HFFc6 (cell line): ENCODE results near the gene KRTAP5-4. TPM values are rescaled to one million over a fixed set of nuclear protein-coding genes. Genes with fewer than 3 reads are reported as not detected.
"Not testable (repeated sequence)": the region's sequence is repeated elsewhere in the genome, so short reads cannot be mapped to it uniquely, and the experiment has no call there.

Experiments
- DNase-seq: peaks from one replicate; pipeline ENCODE4 v3.0.0-alpha.2; 2018
- H3K27ac Mint-ChIP-seq: 2 replicates; pipeline ENCODE4 v1.8.0; 2020; ENCODE audit warnings: mild to moderate bottlenecking, mixed read lengths
- H3K27me3 Mint-ChIP-seq: 2 replicates; pipeline ENCODE4 v1.8.0; 2021; ENCODE audit warnings: mild to moderate bottlenecking, moderate library complexity, mixed read lengths; ENCODE audit not compliant: insufficient read depth
- H3K36me3 Mint-ChIP-seq: 2 replicates; pipeline ENCODE4 v1.8.0; 2021; ENCODE audit warnings: low read depth, mixed read lengths
- H3K4me1 Mint-ChIP-seq: 2 replicates; pipeline ENCODE4 v1.8.0; 2020; ENCODE audit warnings: low read depth, mixed read lengths
- H3K4me3 Mint-ChIP-seq: 2 replicates; pipeline ENCODE4 v1.8.0; 2020; ENCODE audit warnings: mild to moderate bottlenecking, moderate library complexity, mixed read lengths
- H3K9me3 Mint-ChIP-seq: 2 replicates; pipeline ENCODE4 v1.8.0; 2020; ENCODE audit warnings: mild to moderate bottlenecking, mixed read lengths
- total RNA-seq, 6 experiments: library from RNA; stranded (reverse); fragmentation: NEBNext Ultra II Directional; extraction: Animal tissue kit (Norgen Biotek cat#: 25700); gene quantifications; 2 replicates in 1 of 6; 3 replicates in 5 of 6; pipeline ENCODE4 v1.2.3, GENCODE V29; 2021
- TF ChIP-seq, protein P1 (sequence below): fragments of 200-600 bp; sonication (generic); IDR thresholded peaks from 2 replicates; pipeline ENCODE4 v1.5.0; 2021; ENCODE audit warnings: antibody characterized with exemption, mild to moderate bottlenecking

The KRTAP5-4 gene
- total RNA-seq, 6 experiments from 2014 or later = not detected

DNA sequence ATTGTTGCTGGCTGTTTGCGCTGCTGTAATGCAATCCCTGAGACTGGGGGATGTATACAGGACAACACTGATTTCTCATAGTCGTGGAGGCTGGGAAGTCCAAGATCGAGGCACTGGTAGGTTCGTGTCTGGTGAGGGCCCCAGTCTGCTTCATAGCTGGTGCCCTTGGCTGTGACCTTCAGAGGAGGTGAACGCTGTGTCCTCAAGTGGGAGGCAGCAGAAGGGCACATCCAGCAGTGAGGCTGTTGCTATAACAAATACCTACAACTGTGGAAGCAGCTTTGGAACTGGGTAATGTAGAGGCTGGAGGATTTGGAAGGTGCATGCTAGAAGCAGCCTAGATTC is 29.0 kb upstream of the KRTAP5-4 start:
- no peak overlapping the region for H3K27ac Mint-ChIP-seq
- TF ChIP-seq, protein P1, sequence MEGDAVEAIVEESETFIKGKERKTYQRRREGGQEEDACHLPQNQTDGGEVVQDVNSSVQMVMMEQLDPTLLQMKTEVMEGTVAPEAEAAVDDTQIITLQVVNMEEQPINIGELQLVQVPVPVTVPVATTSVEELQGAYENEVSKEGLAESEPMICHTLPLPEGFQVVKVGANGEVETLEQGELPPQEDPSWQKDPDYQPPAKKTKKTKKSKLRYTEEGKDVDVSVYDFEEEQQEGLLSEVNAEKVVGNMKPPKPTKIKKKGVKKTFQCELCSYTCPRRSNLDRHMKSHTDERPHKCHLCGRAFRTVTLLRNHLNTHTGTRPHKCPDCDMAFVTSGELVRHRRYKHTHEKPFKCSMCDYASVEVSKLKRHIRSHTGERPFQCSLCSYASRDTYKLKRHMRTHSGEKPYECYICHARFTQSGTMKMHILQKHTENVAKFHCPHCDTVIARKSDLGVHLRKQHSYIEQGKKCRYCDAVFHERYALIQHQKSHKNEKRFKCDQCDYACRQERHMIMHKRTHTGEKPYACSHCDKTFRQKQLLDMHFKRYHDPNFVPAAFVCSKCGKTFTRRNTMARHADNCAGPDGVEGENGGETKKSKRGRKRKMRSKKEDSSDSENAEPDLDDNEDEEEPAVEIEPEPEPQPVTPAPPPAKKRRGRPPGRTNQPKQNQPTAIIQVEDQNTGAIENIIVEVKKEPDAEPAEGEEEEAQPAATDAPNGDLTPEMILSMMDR = no peak
- no peaks in the 10 kb centered on the region for H3K4me1 Mint-ChIP-seq
- H3K4me3 Mint-ChIP-seq = no peak overlapping the region
- H3K9me3 Mint-ChIP-seq = no peaks in the 10 kb centered on the region
- no peaks in the 10 kb centered on the region for H3K36me3 Mint-ChIP-seq
- peaks cover 40% of the 10 kb centered on the region for H3K27me3 Mint-ChIP-seq
- no peak for DNase-seq

DNA sequence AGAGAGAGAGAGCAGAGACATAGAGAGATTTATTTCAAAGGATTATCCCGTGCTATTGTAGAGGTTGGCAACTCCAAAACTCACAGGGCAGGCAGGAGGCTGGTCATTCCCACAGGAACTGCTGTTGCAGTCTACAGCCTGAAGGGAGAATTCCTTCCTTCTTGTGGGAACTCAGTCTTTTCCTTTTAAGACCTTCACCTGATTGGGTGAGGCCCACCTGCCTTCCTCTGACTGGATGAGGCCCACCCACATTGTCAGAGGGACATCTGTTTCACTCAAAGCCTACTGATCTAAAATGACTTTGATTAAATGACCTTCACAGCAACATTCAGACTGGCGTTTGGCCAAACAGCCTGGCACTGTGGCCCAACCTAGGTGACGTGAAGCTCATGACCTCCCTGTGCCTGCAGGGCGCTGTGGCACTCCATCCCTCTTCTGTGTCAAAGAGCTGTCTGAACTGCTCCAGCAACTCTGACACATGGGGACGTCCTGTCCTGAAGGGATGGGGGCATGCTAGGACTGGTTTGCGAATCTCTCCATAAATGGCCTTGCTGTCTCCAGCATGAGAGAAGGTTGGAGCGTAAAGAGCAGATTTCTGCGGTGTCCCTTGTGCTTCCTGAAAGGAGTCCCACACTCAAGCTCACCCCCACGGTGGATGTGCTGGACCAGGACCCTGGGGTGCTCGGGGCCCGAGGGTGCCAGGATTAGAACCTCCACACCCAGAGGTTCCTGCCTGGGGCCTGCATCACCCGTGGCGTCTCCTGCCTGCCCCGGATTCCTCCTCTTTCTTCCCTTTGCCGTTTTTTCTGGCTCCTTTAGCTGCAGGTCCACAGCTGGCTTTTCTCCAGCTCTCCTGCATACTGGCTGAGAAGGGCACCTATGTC is 28.3 kb upstream of the KRTAP5-4 start:
- no peaks in the 10 kb centered on the region for H3K4me1 Mint-ChIP-seq
- H3K36me3 Mint-ChIP-seq = no peaks in the 10 kb centered on the region
- no peak overlapping the region for H3K27ac Mint-ChIP-seq
- H3K27me3 Mint-ChIP-seq = peaks cover 36% of the 10 kb centered on the region
- H3K9me3 Mint-ChIP-seq = no peaks in the 10 kb centered on the region
- DNase-seq = no peak
- TF ChIP-seq, protein P1 = peak; percentile 9; the same call in 1 of the 2 replicates
- H3K4me3 Mint-ChIP-seq = no peak overlapping the region

DNA sequence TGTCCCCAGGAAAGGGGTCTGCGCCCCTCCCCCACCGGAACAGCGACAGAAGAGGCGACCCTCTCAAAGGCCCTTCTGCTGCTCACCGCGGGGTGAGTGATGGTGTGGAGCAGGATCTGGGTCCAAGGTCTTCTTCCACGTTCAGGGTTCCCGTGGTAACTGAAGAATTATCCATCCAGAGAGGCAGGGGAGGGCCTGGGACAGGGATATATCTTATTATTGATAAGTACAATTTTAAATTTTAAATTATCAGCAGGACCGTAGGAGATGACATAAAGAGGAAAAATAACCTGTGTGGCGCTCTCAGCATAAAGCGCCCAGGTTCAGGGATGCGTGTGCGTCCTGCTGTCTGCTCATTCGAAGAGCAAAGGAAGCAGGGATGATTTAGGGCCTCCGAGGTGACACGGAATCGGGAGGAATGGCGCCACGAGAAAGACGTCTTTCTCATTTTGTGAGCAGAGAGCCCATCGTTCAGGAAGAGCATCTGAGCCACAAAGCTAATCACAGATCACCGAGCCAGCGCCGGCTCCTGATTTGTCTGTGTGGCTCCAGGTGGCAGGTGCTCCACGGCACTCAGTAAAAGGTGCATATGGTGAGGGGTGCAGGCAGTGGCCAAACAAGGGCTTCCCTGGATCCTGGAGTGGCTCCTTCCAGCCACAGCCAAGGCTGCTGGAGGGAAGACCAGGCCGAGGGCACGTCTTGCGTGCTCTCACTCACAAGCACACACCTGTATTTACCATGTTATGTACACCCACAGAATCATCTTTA is 26.9 kb upstream of the KRTAP5-4 start:
- no peaks in the 10 kb centered on the region for H3K4me1 Mint-ChIP-seq
- H3K27ac Mint-ChIP-seq = no peak overlapping the region
- DNase-seq = no peak
- H3K27me3 Mint-ChIP-seq = peaks cover 39% of the 10 kb centered on the region
- H3K36me3 Mint-ChIP-seq = no peaks in the 10 kb centered on the region
- TF ChIP-seq, protein P1 = no peak
- no peak overlapping the region for H3K4me3 Mint-ChIP-seq
- H3K9me3 Mint-ChIP-seq = no peaks in the 10 kb centered on the region

DNA sequence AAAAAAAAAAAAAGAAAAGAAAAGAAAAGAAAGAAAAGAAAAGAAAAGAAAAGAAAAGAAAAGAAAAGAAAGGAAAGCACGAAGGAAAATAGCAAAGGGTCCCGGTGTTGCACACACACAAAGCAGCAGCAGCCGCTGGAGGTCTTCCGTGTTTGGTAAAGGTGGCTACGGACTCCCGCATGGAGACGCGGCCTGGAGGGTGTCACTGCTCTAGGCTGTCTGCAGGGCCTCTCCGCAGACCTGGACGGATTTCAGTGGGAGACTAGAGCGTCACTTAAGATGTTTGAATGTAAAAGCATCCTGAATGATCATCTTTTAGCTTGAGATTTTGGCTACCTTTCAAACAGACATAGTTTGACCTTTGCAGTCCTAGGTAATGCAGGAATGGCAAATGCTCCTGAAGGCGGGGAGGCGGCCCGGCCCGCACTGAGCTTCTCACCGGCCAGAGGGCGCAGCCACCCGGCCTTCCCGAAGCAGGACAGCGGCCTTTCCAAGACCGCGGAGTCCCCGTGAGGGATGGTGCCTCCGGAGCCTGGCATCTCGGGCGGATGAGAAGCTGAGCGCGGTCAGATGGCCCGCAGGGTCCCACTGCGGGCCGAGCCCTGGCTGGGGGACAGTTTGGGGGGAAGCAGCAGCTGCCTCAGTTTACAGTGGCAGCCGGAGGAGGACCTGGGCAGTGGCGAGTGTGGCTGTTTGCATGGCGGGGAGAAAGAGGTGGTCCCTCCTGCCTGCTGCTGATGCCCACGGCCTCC is 26.1 kb upstream of the KRTAP5-4 start:
- Mint-ChIP-seq H3K4me1 (no peaks in the 10 kb centered on the region), H3K27me3 (peaks cover 39% of the 10 kb centered on the region), H3K27ac (no peak overlapping the region), H3K4me3 (no peak overlapping the region), H3K9me3 (no peaks in the 10 kb centered on the region), H3K36me3 (no peaks in the 10 kb centered on the region)
- DNase-seq = no peak
- TF ChIP-seq, protein P1 = no peak

DNA sequence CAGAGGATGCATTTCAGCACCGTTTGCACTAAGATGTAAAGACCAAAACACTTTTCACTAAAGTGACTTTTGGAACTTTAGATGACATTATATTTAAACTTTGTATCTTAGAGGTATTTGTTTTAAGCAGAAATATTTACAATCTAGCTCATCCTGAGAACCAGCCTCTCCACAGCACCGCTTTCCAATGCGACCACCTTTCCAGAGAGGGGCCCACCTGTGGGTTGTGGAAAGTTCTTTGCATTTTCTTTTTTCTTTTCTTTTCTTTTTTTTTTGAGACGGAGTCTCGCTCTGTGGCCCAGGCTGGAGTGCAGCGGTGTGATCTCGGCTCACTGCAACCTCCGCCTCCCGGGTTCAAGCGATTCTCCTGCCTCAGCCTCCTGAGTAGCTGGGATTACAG is 24.6 kb upstream of the KRTAP5-4 start:
- H3K27ac Mint-ChIP-seq, H3K4me1 Mint-ChIP-seq, H3K4me3 Mint-ChIP-seq, H3K9me3 Mint-ChIP-seq, DNase-seq, H3K36me3 Mint-ChIP-seq: not testable (repeated sequence)
- H3K27me3 Mint-ChIP-seq = peaks cover 31% of the 10 kb centered on the region
